AG04449 (cell line): ENCODE data around the gene CORO6.
A peak's percentile ranks its signal among the peaks of the same experiment; 100 is the strongest.

Experiments
- CTCF ChIA-PET: fragments of 350-600 bp; formaldehyde crosslinking; extraction: SDS; loops from one replicate; lab custom pipeline; 2021; ENCODE audit warnings: antibody characterized with exemption; lab: Yijun Ruan, JAX
- POLR2A ChIA-PET: fragments of 400-600, 350-600 bp; formaldehyde crosslinking; extraction: SDS; loops from one replicate; lab custom pipeline; 2020; ENCODE audit warnings: antibody characterized with exemption, inconsistent platforms; lab: Yijun Ruan, JAX
- DNase-seq: peaks from one replicate; pipeline ENCODE4 v3.0.0-alpha.2; 2010; ENCODE audit warnings: low read depth, low spot score
- H3K4me3 ChIP-seq: 2 replicates; pipeline ENCODE4 v1.5.1; 2011; ENCODE audit warnings: low read depth, mild to moderate bottlenecking, control low read depth, low read length
- TF ChIP-seq, protein P1 (sequence below): IDR thresholded peaks from one replicate; pipeline ENCODE4 v1.5.1; 2011; ENCODE audit warnings: mild to moderate bottlenecking, moderate library complexity, low read length, control low read depth, inconsistent platforms; ENCODE audit not compliant: insufficient read depth; ENCODE audit errors: missing control alignments

The CORO6 gene

DNA sequence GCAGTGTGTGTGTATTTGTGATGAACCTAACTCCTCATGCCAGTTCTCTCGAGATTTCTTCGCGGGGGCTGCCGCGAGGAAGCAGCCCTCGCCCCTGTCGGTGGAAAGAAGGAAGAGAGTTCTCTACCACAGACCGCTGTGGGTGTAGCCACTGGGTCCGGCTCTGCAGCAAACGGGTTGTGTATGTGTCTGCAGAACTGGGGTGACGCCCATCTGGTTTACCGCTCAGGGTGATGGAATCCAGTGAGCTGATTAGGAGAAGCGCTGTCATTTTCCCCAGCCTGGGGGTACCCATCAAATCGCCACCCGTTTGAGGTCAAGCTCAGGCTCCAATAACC lies 7.7 kb downstream of the CORO6 start:
- DNase-seq, result no peak
- peak overlapping the region; percentile 39 for H3K4me3 ChIP-seq
- TF ChIP-seq, protein P1, sequence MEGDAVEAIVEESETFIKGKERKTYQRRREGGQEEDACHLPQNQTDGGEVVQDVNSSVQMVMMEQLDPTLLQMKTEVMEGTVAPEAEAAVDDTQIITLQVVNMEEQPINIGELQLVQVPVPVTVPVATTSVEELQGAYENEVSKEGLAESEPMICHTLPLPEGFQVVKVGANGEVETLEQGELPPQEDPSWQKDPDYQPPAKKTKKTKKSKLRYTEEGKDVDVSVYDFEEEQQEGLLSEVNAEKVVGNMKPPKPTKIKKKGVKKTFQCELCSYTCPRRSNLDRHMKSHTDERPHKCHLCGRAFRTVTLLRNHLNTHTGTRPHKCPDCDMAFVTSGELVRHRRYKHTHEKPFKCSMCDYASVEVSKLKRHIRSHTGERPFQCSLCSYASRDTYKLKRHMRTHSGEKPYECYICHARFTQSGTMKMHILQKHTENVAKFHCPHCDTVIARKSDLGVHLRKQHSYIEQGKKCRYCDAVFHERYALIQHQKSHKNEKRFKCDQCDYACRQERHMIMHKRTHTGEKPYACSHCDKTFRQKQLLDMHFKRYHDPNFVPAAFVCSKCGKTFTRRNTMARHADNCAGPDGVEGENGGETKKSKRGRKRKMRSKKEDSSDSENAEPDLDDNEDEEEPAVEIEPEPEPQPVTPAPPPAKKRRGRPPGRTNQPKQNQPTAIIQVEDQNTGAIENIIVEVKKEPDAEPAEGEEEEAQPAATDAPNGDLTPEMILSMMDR, result no peak
- ChIA-PET CTCF (interaction anchor here (1.0 to 12.9 kb wide), 13 partner anchors 8 to 490 kb away, joined by 3 to 210 read pairs (median 16); partner anchors contain the start of genes ANKRD13B, CORO6 and SSH2), POLR2A (interaction anchor here (0.7 to 1.0 kb wide), 2 partner anchors 27 to 239 kb away, joined by 3 read pairs; no protein-coding TSS in a partner anchor)

DNA sequence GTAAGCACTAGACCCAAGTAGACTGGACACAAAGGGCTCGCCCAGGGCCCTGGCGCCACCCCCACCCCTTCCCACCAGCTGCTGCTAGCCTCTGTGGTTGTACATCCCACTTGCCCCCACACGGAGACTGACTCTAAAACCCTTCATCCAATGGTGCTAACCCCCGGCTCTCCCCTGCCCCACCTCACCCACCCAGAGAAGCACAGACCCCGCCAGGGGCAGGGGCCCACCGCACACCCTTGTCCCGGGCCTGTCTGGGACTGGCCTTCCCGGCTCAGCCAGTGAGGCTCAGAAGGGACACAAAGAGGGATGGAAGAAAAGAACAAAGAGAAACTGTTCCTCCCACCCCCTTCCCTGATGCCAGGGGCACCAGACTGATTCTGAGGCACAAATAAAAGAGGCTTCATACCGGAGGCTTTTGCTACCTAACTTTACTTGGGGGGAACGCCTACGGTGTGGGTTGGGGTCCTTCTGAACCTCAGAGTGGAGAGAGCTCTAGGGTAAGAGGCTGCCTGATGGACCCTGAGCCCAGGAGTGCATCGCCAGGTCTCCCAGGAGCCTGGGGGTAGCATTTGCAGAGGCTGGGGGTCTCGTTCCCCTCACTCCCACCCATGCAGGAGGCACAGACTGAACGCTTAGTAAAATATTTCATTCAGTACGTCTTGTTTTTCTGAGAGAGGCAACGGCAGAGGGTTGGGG lies 8.2 kb downstream of the CORO6 start:
- ChIA-PET CTCF (interaction anchor here (1.0 to 12.9 kb wide), 13 partner anchors 9 to 317 kb away, joined by 3 to 210 read pairs (median 16); partner anchors contain the start of genes ANKRD13B, CORO6 and SSH2), POLR2A (no interaction called here)
- H3K4me3 ChIP-seq, result no peak overlapping the region
- TF ChIP-seq, protein P1, result no peak
- DNase-seq, result no peak

DNA sequence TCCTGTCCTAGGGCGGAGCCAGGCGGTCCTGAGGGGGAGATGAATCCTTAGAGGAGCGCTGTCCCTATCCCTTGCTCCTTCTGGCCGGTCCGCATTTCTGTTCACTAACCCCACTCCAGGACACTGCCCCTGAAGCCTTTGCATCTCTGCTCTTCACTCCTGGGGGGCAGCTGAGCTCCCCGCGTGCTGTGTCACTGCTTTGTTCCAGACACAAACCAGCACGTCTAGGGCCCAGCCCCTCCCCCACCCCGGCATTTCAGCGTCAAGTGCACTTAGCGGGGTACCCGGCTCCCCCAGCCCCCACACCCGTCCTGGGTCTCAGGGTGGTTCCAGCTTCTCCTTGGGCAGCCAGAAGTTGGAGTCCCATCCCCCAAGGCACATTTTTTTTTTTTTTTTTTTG lies 8.9 kb downstream of the CORO6 start:
- ChIA-PET POLR2A (interaction anchor here (0.5 to 0.6 kb wide), 2 partner anchors 265 to 321 kb away, joined by 3 read pairs; no protein-coding TSS in a partner anchor), CTCF (interaction anchor here (0.8 to 9.4 kb wide), 13 partner anchors 9 to 480 kb away, joined by 3 to 210 read pairs (median 6); partner anchors contain the start of genes ANKRD13B, CORO6 and TP53I13)
- TF ChIP-seq, protein P1, result no peak
- no peak for DNase-seq
- peak overlapping the region; percentile 40 for H3K4me3 ChIP-seq

DNA sequence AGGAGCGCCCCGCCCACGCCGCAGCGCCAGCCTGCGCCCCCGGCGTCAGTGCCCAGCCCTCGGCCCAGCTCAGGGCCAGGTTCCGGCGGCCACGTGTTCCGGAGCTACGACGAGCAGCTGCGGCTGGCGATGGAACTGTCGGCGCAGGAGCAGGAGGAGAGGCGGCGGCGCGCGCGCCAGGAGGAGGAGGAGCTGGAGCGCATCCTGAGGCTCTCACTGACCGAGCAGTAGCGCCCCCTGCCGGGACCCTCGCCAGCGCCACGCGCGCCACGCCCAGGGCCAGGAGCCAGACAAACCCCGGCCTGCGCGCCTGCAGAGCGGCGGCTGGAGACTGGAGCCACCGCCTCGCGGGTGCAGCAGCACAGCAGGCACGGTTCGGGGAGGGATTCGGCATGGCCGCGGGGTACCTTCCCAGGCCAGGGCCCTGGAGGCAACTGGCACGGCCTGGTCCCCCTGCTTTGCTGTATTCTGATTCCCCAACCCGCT lies 9.3 kb downstream of the CORO6 start:
- DNase-seq, result no peak
- TF ChIP-seq, protein P1, result peak; percentile 91
- ChIA-PET POLR2A (interaction anchor here (0.5 to 0.6 kb wide), 2 partner anchors 265 to 321 kb away, joined by 3 read pairs; no protein-coding TSS in a partner anchor), CTCF (interaction anchor here (0.8 to 9.4 kb wide), 13 partner anchors 8 to 480 kb away, joined by 3 to 210 read pairs (median 6); partner anchors contain the start of genes ANKRD13B, CORO6 and TP53I13)
- peak overlapping the region; percentile 40 for H3K4me3 ChIP-seq

DNA sequence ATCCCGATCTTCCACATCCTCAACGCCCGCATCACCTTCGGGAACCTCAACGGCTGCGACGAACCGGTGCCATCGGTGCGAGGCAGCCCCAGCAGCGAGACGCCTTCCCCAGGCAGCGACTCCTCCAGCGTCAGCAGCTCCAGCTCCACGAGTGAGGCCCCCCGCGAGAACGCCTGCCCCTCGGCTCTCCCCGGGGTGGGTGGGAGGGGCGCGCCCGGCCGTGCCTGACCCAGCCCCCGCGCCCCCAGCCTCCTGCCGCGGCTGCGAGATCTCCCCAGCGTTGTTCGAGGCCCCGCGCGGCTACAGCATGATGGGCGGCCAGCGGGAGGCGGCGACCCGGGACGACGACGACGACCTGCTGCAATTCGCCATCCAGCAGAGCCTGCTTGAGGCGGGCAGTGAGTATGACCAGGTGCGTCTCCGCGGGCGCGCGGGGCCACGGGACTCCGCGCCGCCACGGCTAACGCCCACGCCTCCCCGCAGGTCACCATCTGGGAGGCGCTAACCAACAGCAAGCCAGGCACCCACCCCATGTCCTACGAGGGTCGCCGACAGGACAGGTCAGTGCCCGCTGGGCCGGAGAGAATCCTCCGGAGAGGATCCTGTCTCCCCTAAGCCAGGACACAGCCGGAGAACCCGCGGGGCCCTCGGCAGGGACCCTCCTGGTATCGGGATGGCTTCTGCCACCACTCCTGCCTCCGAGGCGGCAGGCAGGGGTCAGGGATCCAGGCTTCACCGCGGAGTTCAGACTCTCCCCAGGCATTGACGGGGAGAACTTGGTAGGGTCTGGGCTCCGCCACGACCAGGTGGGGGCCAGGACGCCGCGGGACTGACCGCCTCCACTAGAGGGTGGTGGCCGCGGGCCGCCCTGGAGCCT lies 10.1 kb downstream of the CORO6 start:
- H3K4me3 ChIP-seq, result no peak overlapping the region; the same call in 1 of the 2 replicates
- ChIA-PET CTCF (interaction anchor here (0.8 to 9.4 kb wide), 14 partner anchors 7 to 319 kb away, joined by 3 to 210 read pairs (median 6); partner anchors contain the start of genes ANKRD13B, CORO6 and TP53I13), POLR2A (no interaction called here)
- TF ChIP-seq, protein P1, result no peak
- no peak for DNase-seq
